IPS-18c (cell line): ENCODE data around the gene DLX5.

Experiments
- H3K4me3 ChIP-seq: 2 replicates; pipeline ENCODE4 v1.7.0; 2013; ENCODE audit warnings: low read depth, mild to moderate bottlenecking, low read length, moderate library complexity; ENCODE audit not compliant: insufficient read depth
- H3K9me3 ChIP-seq: one replicate; pipeline ENCODE4 v1.6.1; 2013; ENCODE audit warnings: mild to moderate bottlenecking, low read length, moderate library complexity; ENCODE audit not compliant: control insufficient read depth, insufficient read depth

DLX5 gene

GRCh38 chr7:96998333-96998732 is 26.3 kb downstream of the DLX5 start:
- Histone ChIP-seq H3K9me3 (peaks cover 5% of the 10 kb centered on the region), H3K4me3 (no peak overlapping the region)

- H3K4me3 ChIP-seq, result no peak overlapping the region
- peaks cover 5% of the 10 kb centered on the region for H3K9me3 ChIP-seq
These were observed 27.1 kb downstream of the DLX5 start for GRCh38 chr7:96997512-96998032.

DNA sequence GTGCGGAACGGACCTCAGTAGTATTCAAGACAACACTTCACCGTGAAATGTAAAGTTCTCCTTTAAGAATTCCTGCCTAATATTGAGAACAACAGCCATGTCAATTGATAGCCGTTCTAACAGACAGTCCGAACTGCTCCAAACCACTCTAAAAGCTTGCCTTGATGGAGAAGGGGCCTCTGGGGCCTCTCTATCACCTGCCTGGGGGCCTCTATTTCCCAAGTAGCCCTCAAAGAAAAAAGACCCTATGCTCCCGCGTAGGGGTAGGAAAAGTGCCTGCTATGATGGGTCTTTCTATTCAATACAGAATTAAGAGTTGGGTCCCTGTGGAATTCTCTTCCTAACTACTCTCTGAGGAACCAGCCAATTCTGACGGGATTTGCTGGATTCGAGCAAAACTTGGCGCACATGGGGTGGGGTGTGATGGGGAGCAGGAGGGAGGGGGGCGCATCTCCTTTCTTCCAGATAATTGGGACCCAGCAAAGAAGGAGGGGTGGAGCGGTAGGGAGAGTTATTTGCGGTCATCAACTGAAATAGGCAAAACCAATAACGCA is 27.6 kb downstream of the DLX5 start:
- H3K4me3 ChIP-seq, result peak overlapping the region; percentile 16; the same call in 1 of the 2 replicates
- H3K9me3 ChIP-seq, result peaks cover 5% of the 10 kb centered on the region

DNA sequence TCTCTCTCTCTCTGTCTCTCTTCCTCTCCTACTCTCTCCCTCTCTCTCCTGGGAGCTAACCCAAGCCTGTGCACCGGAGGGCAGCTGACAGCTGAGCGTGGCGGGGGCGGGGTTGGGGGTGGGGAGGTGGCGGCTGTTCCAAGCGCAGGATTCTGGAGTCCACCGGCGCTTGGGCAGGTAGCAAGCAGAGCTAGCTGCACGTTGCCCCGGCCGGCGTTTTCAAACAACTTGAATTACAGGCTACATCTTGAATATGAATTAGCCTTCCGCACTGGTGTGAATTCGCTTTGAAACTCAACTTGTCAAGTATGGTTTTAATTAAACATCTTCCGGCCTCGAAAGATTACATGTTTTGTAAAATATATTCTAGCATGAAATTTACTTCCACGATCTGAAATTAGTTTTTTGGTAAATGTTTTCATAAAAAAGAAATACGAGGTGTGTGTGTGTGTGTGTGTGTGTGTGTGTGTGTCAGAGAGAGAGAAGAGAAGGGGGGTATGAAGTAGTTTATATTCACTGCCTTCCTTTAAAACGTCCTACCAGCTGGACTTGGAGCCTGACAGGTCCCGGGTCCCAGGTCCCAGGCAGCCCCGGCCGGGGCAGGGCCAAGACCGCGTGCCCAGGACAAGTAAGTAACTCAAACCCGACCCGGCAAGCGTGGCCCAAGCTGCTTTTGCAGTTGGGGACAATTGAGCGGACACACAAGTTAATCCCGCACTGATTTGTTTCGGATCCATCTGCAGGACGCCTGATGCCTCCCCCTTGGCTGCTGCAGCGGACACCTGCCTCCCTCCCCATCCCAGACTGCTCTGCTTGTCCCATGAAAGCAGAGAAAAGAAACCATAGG is 28.3 kb downstream of the DLX5 start:
- Histone ChIP-seq H3K9me3 (peaks cover 5% of the 10 kb centered on the region), H3K4me3 (peak overlapping the region; percentile 16; the same call in 1 of the 2 replicates)

DNA sequence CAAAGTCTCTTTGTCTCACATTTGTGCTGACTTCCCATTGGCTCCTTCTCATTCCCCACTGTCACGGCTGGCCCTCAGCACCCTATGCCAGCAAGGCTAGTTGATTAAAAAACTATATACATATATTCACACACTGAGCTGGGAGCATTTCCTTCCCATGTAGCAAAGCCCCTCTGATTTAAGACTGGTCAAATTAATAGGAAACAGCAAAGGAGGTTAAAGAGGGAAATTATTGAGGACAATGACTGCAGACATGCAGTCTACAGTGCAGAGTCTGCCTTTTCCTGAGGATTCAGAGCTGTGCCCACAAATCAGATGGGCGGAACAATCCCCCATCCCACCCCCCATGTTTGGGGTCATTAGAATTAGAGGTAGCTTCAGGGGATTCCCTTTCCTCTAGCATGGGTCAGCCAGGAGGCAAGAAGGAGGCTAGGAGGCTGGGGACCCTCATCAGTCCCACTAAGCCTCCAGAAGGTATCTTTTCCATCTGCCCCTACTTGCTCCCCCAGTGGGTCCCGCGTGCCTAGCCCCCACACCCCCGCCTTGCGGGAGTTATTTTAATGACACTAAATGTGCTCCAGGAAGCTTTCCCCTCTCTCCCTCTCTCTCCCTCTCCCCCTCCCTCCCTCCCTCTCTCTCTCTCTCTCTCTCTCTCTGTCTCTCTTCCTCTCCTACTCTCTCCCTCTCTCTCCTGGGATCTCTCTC is 29.1 kb downstream of the DLX5 start:
- H3K9me3 ChIP-seq, result peaks cover 5% of the 10 kb centered on the region
- H3K4me3 ChIP-seq, result no peak overlapping the region

- Histone ChIP-seq H3K4me3 (no peak overlapping the region), H3K9me3 (peaks cover 5% of the 10 kb centered on the region)
These were observed 30.7 kb downstream of the DLX5 start for GRCh38 chr7:96993980-96994379.

- Histone ChIP-seq H3K4me3 (peak overlapping the region; percentile 44; the same call in 1 of the 2 replicates), H3K9me3 (peaks cover 5% of the 10 kb centered on the region)
These were observed 31.4 kb downstream of the DLX5 start for GRCh38 chr7:96993094-96993865.

DNA sequence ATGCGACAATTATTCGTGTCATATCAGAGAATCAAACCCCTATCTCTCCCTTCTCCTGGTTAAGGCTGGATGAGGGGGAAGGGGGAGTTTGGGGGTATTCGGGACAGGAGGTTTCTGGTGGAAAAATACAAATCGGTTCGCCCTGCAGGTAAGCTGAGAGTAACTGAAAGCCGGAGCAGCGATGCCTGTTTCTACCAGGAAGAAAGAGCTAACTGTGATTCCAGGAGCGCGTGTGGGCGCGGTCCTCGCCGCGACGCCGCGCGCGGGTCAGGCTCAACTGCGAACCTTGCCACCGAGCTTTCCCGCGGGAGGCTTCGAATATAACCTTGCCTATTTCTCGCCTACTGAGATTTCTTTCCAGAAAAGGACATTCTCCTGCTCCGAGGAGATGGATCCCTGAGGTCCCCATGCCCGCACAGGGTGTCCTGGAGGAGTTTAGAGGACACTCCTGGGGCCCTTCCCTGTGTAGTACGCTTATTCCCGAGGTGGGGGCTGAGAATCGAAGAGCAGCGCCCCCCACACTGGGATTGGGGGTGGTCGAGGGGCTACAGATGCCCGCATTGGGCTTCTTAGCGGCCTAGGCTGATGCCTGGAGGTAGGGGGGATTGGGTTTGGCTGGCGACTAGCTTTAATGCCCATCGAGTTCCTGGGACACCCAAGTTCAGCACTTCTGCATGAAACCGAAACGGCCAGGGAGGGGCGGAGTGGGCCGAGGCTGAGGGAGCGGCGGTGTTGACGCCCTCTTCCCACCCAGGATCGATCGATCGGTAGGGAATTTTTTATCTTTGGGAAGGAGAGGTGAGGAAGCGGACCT is 32.2 kb downstream of the DLX5 start:
- Histone ChIP-seq H3K4me3 (peak overlapping the region; percentile 44), H3K9me3 (peaks cover 5% of the 10 kb centered on the region)

DNA sequence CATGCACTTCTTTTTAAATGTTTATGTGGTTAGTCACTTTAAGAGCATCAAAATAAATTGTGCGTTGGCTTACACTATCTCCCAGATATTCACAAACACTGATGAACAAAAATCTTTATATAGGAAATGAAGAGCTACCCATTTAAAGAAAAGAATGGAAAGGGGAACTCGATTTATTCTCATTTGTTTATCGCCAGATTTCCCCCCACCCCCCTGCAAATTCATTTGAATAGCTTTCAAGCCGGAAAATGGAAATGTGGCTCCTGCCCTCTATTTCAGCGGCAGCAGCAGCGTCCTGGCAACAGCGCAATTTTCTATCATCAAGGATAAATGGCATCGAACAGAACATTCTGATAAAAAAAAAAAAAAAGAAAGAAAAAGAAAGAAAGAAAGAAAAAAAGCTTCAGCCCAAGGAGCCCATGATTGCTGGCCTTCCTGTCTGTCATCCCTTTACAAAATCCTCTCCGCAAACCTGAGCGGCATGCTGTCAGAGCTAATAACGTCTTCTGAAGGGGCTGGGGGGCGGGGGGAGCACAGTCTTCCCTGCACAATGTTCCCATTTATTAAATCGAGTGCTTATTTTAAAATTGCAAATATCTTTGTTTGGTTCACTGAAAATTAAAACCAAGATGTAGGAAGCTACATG is 33.0 kb downstream of the DLX5 start:
- Histone ChIP-seq H3K9me3 (peaks cover 5% of the 10 kb centered on the region), H3K4me3 (no peak overlapping the region)

- Histone ChIP-seq H3K9me3 (peaks cover 5% of the 10 kb centered on the region), H3K4me3 (no peak overlapping the region)
These were observed 34.7 kb downstream of the DLX5 start for GRCh38 chr7:96989859-96990317.

GRCh38 chr7:96989241-96989858 is 35.3 kb downstream of the DLX5 start:
- peak overlapping the region; percentile 17; the same call in 1 of the 2 replicates for H3K4me3 ChIP-seq
- H3K9me3 ChIP-seq, result peaks cover 5% of the 10 kb centered on the region

DNA sequence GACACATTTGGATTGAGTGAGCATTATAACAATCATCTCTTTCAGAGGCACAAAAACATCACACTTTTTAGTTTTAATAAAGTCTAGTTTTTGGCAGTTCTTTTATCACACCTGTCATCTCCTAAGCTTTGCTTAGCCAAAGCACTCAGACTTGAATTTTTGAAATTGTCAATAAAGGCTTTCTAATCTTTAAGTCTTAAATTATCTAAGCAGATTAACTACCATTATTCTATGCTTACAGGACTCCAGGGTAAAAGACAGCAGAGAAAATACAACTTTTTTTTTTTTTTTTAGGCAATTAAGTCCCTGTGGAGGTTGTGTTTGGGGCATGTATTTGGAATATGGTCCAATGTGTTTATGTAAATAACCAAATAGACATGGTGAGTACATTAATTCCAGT is 36.9 kb downstream of the DLX5 start:
- Histone ChIP-seq H3K9me3 (no peaks in the 10 kb centered on the region), H3K4me3 (no peak overlapping the region)

- Histone ChIP-seq H3K4me3 (no peak overlapping the region), H3K9me3 (no peaks in the 10 kb centered on the region)
These were observed 37.7 kb downstream of the DLX5 start for GRCh38 chr7:96986901-96987300.

- no peak overlapping the region for H3K4me3 ChIP-seq
- H3K9me3 ChIP-seq, result no peaks in the 10 kb centered on the region
These were observed 38.6 kb downstream of the DLX5 start for GRCh38 chr7:96985992-96986391.

- no peak overlapping the region for H3K4me3 ChIP-seq
- no peaks in the 10 kb centered on the region for H3K9me3 ChIP-seq
These were observed 42.0 kb downstream of the DLX5 start for GRCh38 chr7:96982586-96982985.
